ENCODE data around the gene PRKCE. TPM values are rescaled to one million over a fixed set of nuclear protein-coding genes. Genes with fewer than 3 reads are reported as not detected.

Gene PRKCE
- total RNA-seq, 1 experiment from 2014 or later = 12.1 TPM

DNA sequence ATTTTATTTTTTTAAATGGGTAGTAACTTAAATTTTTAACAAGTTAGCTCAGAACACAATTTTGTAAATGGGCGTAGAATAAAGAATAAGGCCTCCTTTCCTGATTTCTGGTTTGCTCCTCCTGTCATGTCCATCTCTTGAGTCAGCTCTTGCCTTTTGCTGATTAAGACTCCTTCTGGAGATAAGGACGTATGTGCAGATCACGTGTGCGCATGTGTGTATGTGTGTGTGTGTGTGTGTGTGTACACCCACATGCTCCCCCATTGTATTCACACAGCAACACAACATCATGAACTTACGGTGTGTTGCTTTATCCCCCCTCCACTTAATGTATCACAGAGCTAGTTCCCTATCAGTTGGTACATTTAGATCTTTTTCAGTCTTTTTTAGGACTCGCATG is 182.9 kb downstream of the PRKCE start:
- POLR2A ChIA-PET = interaction anchor here (1.3 to 1.6 kb wide), 2 partner anchors 11 to 15 kb away, joined by 4 read pairs; no protein-coding TSS in a partner anchor

DNA sequence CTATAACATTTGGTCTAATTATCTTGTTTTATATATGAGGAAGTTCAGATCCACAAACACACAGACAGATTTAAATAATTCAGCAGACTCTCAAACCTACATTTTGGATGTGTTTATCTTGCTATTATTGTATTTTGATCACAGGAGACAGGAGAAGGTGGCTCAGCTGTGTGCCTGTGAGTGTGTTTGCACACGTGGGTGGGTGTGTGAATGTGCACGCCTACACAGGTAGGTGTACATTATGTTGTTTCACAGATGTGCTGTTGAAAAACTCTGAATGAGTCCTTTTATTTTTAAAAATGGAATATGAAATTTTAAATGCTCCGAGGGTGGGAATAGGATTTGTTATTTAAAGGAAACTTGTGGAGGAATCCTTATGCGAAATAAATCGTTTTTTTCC is 183.4 kb downstream of the PRKCE start:
- TF ChIP-seq, protein P1, sequence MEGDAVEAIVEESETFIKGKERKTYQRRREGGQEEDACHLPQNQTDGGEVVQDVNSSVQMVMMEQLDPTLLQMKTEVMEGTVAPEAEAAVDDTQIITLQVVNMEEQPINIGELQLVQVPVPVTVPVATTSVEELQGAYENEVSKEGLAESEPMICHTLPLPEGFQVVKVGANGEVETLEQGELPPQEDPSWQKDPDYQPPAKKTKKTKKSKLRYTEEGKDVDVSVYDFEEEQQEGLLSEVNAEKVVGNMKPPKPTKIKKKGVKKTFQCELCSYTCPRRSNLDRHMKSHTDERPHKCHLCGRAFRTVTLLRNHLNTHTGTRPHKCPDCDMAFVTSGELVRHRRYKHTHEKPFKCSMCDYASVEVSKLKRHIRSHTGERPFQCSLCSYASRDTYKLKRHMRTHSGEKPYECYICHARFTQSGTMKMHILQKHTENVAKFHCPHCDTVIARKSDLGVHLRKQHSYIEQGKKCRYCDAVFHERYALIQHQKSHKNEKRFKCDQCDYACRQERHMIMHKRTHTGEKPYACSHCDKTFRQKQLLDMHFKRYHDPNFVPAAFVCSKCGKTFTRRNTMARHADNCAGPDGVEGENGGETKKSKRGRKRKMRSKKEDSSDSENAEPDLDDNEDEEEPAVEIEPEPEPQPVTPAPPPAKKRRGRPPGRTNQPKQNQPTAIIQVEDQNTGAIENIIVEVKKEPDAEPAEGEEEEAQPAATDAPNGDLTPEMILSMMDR (IDR thresholded peaks at IDR 0.05; ENCODE audit: unreplicated experiment) = no peak
- ChIA-PET CTCF (interaction anchor here (1.2 kb wide), 1 partner anchor 189 kb away, joined by 3 read pairs; no protein-coding TSS in a partner anchor), POLR2A (interaction anchor here (1.3 kb wide), 1 partner anchor 15 kb away, joined by 4 read pairs; no protein-coding TSS in a partner anchor)
- no TSS peak for BruUV-seq (replicated peaks)
- H3K9me3 Mint-ChIP-seq (ENCODE audit: unreplicated experiment) = peaks cover 17% of the 10 kb centered on the region
- peaks cover 5% of the 10 kb centered on the region for H3K4me1 Mint-ChIP-seq (ENCODE audit: insufficient read depth, unreplicated experiment)
- H3K36me3 Mint-ChIP-seq (ENCODE audit: insufficient read depth, unreplicated experiment) = peaks cover 7% of the 10 kb centered on the region
- no peak overlapping the region for H3K27ac Mint-ChIP-seq (ENCODE audit: low read depth, unreplicated experiment)
- H3K27me3 Mint-ChIP-seq (ENCODE audit: insufficient read depth, unreplicated experiment) = no peaks in the 10 kb centered on the region
- no peak overlapping the region for H3K4me3 Mint-ChIP-seq (ENCODE audit: unreplicated experiment)
- intact Hi-C loops (cut with micrococcal nuclease) = no loop called here
- DNase-seq (ENCODE audit: unreplicated experiment) = no peak

More for the DNA sequence above, 182.9 kb downstream of the PRKCE start:
- no peak overlapping the region for H3K27ac Mint-ChIP-seq (ENCODE audit: low read depth, unreplicated experiment)
- peaks cover 19% of the 10 kb centered on the region for H3K9me3 Mint-ChIP-seq (ENCODE audit: unreplicated experiment)
- TF ChIP-seq, protein P1 (IDR thresholded peaks at IDR 0.05; ENCODE audit: unreplicated experiment) = no peak
- H3K36me3 Mint-ChIP-seq (ENCODE audit: insufficient read depth, unreplicated experiment) = peaks cover 11% of the 10 kb centered on the region
- no peaks in the 10 kb centered on the region for H3K27me3 Mint-ChIP-seq (ENCODE audit: insufficient read depth, unreplicated experiment)
- no peak for DNase-seq (ENCODE audit: unreplicated experiment)
- H3K4me3 Mint-ChIP-seq (ENCODE audit: unreplicated experiment) = no peak overlapping the region
- H3K4me1 Mint-ChIP-seq (ENCODE audit: insufficient read depth, unreplicated experiment) = peaks cover 4% of the 10 kb centered on the region
- intact Hi-C loops (cut with micrococcal nuclease) = no loop called here
- CTCF ChIA-PET = interaction anchor here (0.8 to 1.2 kb wide), 2 partner anchors 101 to 188 kb away, joined by 3 read pairs; no protein-coding TSS in a partner anchor
- no TSS peak for BruUV-seq (replicated peaks)

DNA sequence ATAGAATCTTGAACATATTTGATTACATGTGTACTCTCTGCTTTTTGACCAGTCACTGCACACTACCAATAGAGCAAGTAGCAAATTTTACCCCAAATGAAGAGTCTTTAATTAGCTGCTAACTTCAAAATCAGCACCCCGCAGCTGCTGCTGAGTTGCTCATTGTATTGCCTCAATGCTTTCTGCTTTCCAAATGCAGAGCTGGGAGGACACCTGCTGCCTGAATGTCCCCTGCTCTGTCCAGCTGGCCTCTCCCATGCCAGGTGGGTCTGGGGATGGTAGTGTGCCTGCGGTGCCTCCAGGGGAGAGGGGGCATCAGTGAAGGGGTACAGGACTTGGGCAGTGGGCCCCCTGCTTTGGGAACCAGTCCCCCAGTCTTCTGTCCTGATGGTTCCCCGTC is 184.8 kb downstream of the PRKCE start:
- Mint-ChIP-seq H3K4me1 (ENCODE audit: insufficient read depth, unreplicated experiment) (peaks cover 5% of the 10 kb centered on the region), H3K4me3 (ENCODE audit: unreplicated experiment) (no peak overlapping the region), H3K27ac (ENCODE audit: low read depth, unreplicated experiment) (no peak overlapping the region), H3K27me3 (ENCODE audit: insufficient read depth, unreplicated experiment) (no peaks in the 10 kb centered on the region), H3K9me3 (ENCODE audit: unreplicated experiment) (peaks cover 2% of the 10 kb centered on the region), H3K36me3 (ENCODE audit: insufficient read depth, unreplicated experiment) (no peaks in the 10 kb centered on the region)
- no TSS peak for BruUV-seq (replicated peaks)
- no peak for DNase-seq (ENCODE audit: unreplicated experiment)
- intact Hi-C loops (cut with micrococcal nuclease) = no loop called here
- CTCF ChIA-PET = no interaction called here
- POLR2A ChIA-PET = interaction anchor here (0.5 to 0.8 kb wide), 2 partner anchors 20 to 37 kb away, joined by 3 read pairs; no protein-coding TSS in a partner anchor
- TF ChIP-seq, protein P1 (IDR thresholded peaks at IDR 0.05; ENCODE audit: unreplicated experiment) = no peak

GRCh38 chr2:45836740-45837139 is 185.3 kb downstream of the PRKCE start:
- no peak for DNase-seq (ENCODE audit: unreplicated experiment)

More at GRCh38 chr2:45836740-45837139, 185.3 kb downstream of the PRKCE start:
- no peak overlapping the region for H3K27ac Mint-ChIP-seq (ENCODE audit: low read depth, unreplicated experiment)
- POLR2A ChIA-PET = interaction anchor here (0.5 kb wide), 1 partner anchor 38 kb away, joined by 3 read pairs; no protein-coding TSS in a partner anchor
- no peaks in the 10 kb centered on the region for H3K9me3 Mint-ChIP-seq (ENCODE audit: unreplicated experiment)
- no peaks in the 10 kb centered on the region for H3K27me3 Mint-ChIP-seq (ENCODE audit: insufficient read depth, unreplicated experiment)
- TF ChIP-seq, protein P1 (IDR thresholded peaks at IDR 0.05; ENCODE audit: unreplicated experiment) = no peak
- CTCF ChIA-PET = no interaction called here
- peaks cover 5% of the 10 kb centered on the region for H3K4me1 Mint-ChIP-seq (ENCODE audit: insufficient read depth, unreplicated experiment)
- no peak overlapping the region for H3K4me3 Mint-ChIP-seq (ENCODE audit: unreplicated experiment)
- intact Hi-C loops (cut with micrococcal nuclease) = no loop called here
- H3K36me3 Mint-ChIP-seq (ENCODE audit: insufficient read depth, unreplicated experiment) = no peaks in the 10 kb centered on the region
- BruUV-seq (replicated peaks) = no TSS peak

Measured in MCF 10A (cell line).